GM12878 (cell line): ENCODE results near the gene DIS3L2. TPM values are rescaled to one million over a fixed set of nuclear protein-coding genes. Genes with fewer than 3 reads are reported as not detected.

Source experiments
- ATAC-seq: fragments of 200-7000 bp; cut with Tn5 transposase; 3 replicates; pipeline ENCODE4 v1.9.1; 2020; ENCODE audit warnings: mild to moderate bottlenecking, moderate library complexity
- BruUV-seq: library from RNA; stranded (reverse); fragments of 400-500 nt; replicated peaks from 2 replicates; lab custom pipeline; 2021; lab: Mats Ljungman, UMichigan
- CTCF ChIA-PET: fragments of 300-600 bp; sonication (Branson Sonifier 250); formaldehyde crosslinking; extraction: SDS; loops from one replicate; lab custom pipeline; 2021; ENCODE audit warnings: inconsistent platforms; lab: Yijun Ruan, JAX
- POLR2A ChIA-PET: fragments of 350-600 bp; formaldehyde crosslinking; extraction: SDS; loops from one replicate; lab custom pipeline; 2021; ENCODE audit warnings: inconsistent platforms; lab: Charles Lee
- RAD21 ChIA-PET: fragments of 300-600 bp; sonication (Branson Sonifier 250); formaldehyde crosslinking; loops from one replicate; lab custom pipeline; 2023; ENCODE audit warnings: antibody characterized with exemption; ENCODE audit not compliant: unreplicated experiment; lab: Charles Lee
- SMC1A ChIA-PET: fragments of 300-600 bp; sonication (Branson Sonifier 250); formaldehyde crosslinking; loops from one replicate; lab custom pipeline; 2023; ENCODE audit not compliant: unreplicated experiment, uncharacterized antibody; lab: Charles Lee
- DNase-seq: peaks from one replicate; pipeline ENCODE4 v3.0.0-alpha.2; 2011; ENCODE audit warnings: low read depth, low spot score
- FAIRE-seq: peaks from 3 replicates; lab custom pipeline; 2011; peaks lifted over from hg19 to GRCh38; lab: Jason Lieb, UNC
- H2AFZ ChIP-seq: 2 replicates; pipeline ENCODE4 v1.6.0; 2011; ENCODE audit warnings: low read depth, low read length, control low read depth; ENCODE audit not compliant: control insufficient read depth
- H3K27ac ChIP-seq: 2 replicates; pipeline ENCODE4 v1.5.1; 2011; ENCODE audit warnings: control low read depth; ENCODE audit not compliant: control insufficient read depth, insufficient read depth
- H3K27me3 ChIP-seq, 2 experiments: replicated peaks in 1 of 2; 2 replicates each; pipeline versions ENCODE4 v1.6.0 to v1.6.1; 2011; ENCODE audit warnings: low read length in 1 of 2; ENCODE audit not compliant: control insufficient read depth in 2 of 2, insufficient read depth in 2 of 2
- H3K36me3 ChIP-seq, 2 experiments: 2 replicates each; pipeline ENCODE4 v1.5.1; 2011; ENCODE audit warnings: low read length in 1 of 2; ENCODE audit not compliant: control insufficient read depth in 2 of 2, insufficient read depth in 2 of 2
- H3K4me1 ChIP-seq: 2 replicates; pipeline ENCODE4 v1.6.1; 2011; ENCODE audit warnings: mild to moderate bottlenecking, low read length, moderate library complexity, mixed read lengths; ENCODE audit not compliant: control insufficient read depth, insufficient read depth
- H3K4me2 ChIP-seq: 2 replicates; pipeline ENCODE4 v1.6.0; 2011; ENCODE audit warnings: control low read depth; ENCODE audit not compliant: control insufficient read depth, insufficient read depth
- H3K4me3 ChIP-seq: fragments of 200-600 bp; sonication (generic); 2 replicates; pipeline ENCODE4 v1.5.1; 2016
- H3K79me2 ChIP-seq: 2 replicates; pipeline ENCODE4 v1.6.0; 2011; ENCODE audit warnings: low read length; ENCODE audit not compliant: control insufficient read depth, insufficient read depth
- H3K9ac ChIP-seq: 2 replicates; pipeline ENCODE4 v1.8.0; 2011; ENCODE audit warnings: low read length, control low read depth, mixed read lengths; ENCODE audit not compliant: control insufficient read depth, insufficient read depth
- H3K9me3 ChIP-seq: replicated peaks from 3 replicates; pipeline ENCODE4 v1.5.1; 2011; ENCODE audit warnings: mild to moderate bottlenecking, low read length; ENCODE audit not compliant: control insufficient read depth, insufficient read depth
- H4K20me1 ChIP-seq: 2 replicates; pipeline ENCODE4 v1.6.0; 2011; ENCODE audit not compliant: control insufficient read depth, insufficient read depth
- BHLHE40 ChIP-seq, 2 experiments: fragments of 450-650 bp in 1 of 2; IDR thresholded peaks; 2 replicates each; pipeline ENCODE4 v1.6.1; 2011 to 2017; ENCODE audit warnings: low read depth in 2 of 2, borderline replicate concordance in 1 of 2, improper control_type of control experiment in 1 of 2, low read length in 1 of 2, mild to moderate bottlenecking in 1 of 2
- BMI1 ChIP-seq: fragments of 450-650 bp; IDR thresholded peaks from 2 replicates; pipeline ENCODE4 v1.6.1; 2016; ENCODE audit warnings: mild to moderate bottlenecking, moderate library complexity, borderline replicate concordance
- HDGF ChIP-seq: fragments of 450-650 bp; IDR thresholded peaks from 2 replicates; pipeline ENCODE4 v1.6.1; 2016; ENCODE audit warnings: antibody characterized with exemption
- KAT2A ChIP-seq: conservative IDR thresholded peaks from 2 replicates; pipeline ENCODE4 v1.6.1; 2011; ENCODE audit warnings: low read depth, low read length; ENCODE audit not compliant: control insufficient read depth
- NFIC ChIP-seq: IDR thresholded peaks from 2 replicates; pipeline ENCODE4 v1.6.1; 2012; ENCODE audit warnings: low read depth, mild to moderate bottlenecking, inconsistent platforms, low read length, moderate library complexity
- RELA ChIP-seq: fragments of 450-650 bp; IDR thresholded peaks from 2 replicates; pipeline ENCODE4 v1.8.0; 2014; ENCODE audit warnings: borderline replicate concordance; ENCODE audit not compliant: partially characterized antibody
- RUNX3 ChIP-seq: IDR thresholded peaks from 2 replicates; pipeline ENCODE4 v1.6.1; 2012; ENCODE audit warnings: low read length, inconsistent platforms
- TCF12 ChIP-seq: IDR thresholded peaks from 2 replicates; pipeline ENCODE4 v1.6.1; 2011; ENCODE audit warnings: low read depth, mild to moderate bottlenecking, low read length
- ZNF274 ChIP-seq: IDR thresholded peaks from one replicate; pipeline ENCODE4 v1.8.0; 2011; ENCODE audit not compliant: insufficient read length, insufficient read depth
- WGBS: methylation state at CpG from one replicate; pipeline ENCODE4 v1.1.6; 2016; ENCODE audit warnings: low lambda C conversion rate; ENCODE audit not compliant: insufficient replicate concordance, insufficient coverage; ENCODE audit errors: missing lambda C conversion rate; 5-methylcytosine and 5-hydroxymethylcytosine counted together
- in situ Hi-C: fragments of 300-500 bp; cut with MboI; formaldehyde crosslinking; loops from 9 replicates; pipeline ENCODE4 v1.14.3; 2018; ENCODE audit warnings: mixed read lengths
- intact Hi-C: fragments of 100-400 bp; cut with micrococcal nuclease; formaldehyde crosslinking; loops from one replicate; pipeline ENCODE4 v1.14.2; 2022; ENCODE audit not compliant: unreplicated experiment
- polyA plus RNA-seq, 11 experiments: library from polyadenylated mRNA; depleted of rRNA in 4 of 11; unstranded in 6 of 11; stranded (reverse) in 5 of 11; fragments of >200 nt; fragmentation: Nextera tagmentation in 4 of 11; fragmentation: Illumina TruSeq in 1 of 11; extraction: Ambion mirVana in 4 of 11; extraction: Trizol in 1 of 11; gene quantifications; 1 replicate in 1 of 11; 2 replicates in 10 of 11; pipeline versions ENCODE4 v1.2.1 to v1.2.3, GENCODE V29; 2011 to 2016; ENCODE audit warnings: inconsistent platforms in 2 of 11, missing spikeins in 2 of 11, low read depth in 1 of 11
- total RNA-seq, 4 experiments: library from RNA; depleted of rRNA in 3 of 4; stranded (reverse); fragments of >200 nt in 3 of 4; fragmentation: Illumina TruSeq in 1 of 4; extraction: Trizol in 1 of 4; gene quantifications; 2 replicates each; pipeline versions ENCODE4 v1.2.1 to v1.2.3, GENCODE V29; 2013 to 2021

The DIS3L2 gene
- total and polyA plus RNA-seq, 10 of the 15 experiments (the other 5 are each of a cell fraction or from before 2014, with no cell fraction given) = 3.5 to 27.1 (median 16.0) TPM

DNA sequence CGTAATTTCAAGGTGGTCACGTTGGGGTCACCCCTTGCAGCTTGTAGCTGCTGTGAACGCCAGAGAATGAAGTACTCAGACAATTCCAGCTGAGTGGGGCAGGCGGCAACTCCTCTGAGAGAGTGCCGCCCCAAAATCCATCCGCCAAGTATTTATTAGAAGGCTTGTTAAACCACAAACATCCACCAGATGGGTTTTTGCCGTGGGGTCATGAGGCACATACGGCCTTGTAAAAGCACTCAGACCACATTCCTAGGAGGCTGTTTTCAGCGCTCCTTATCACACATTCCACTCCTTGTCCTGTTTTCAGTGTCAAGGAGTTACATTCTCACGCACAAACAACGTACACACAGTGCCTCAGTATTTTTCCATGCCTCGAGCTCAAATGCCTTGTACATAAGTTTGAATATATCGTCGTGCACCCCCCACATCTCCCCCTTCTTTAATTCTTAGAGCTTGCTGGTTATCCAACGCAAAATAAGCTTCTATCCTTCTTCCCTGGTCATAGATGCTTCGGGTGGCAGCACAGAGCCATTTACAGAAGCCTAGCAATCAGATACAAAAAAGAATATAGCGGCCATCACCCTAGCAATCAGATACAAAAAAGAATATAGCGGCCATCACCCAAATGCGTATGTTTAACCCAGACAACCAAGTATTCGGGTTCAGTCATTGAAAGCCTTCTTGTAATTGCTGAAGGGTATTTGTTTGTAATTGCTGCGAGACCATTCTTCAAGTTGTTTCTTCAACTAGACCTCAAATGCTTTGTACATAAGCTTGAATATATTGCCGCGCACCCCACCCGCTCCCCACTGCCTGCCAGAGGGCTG, 424.4 kb downstream of the DIS3L2 start:
- Histone ChIP-seq H3K27me3 (peaks cover 0 to 7% of the 10 kb centered on the region in 2 experiments; a peak in 2 of 4 replicates), H3K4me3 (no peak overlapping the region), H3K79me2 (no peaks in the 10 kb centered on the region), H4K20me1 (no peaks in the 10 kb centered on the region), H3K9ac (no peak overlapping the region), H3K4me1 (no peaks in the 10 kb centered on the region), H2AFZ (no peak overlapping the region), H3K27ac (no peak overlapping the region), H3K4me2 (no peak overlapping the region), H3K9me3 (no peaks in the 10 kb centered on the region), H3K36me3 (no peaks in the 10 kb centered on the region)
- BruUV-seq = no TSS peak
- no peak for FAIRE-seq
- TF ChIP-seq HDGF = no peak
- no peak for TF ChIP-seq NFIC
- no peak for TF ChIP-seq RUNX3
- TF ChIP-seq BHLHE40 (IDR thresholded peaks at IDR 0.05; ENCODE audit: borderline replicate concordance in 1 of 2, low read depth in 2 of 2, low read length in 1 of 2) = no peak
- TF ChIP-seq TCF12 = no peak
- TF ChIP-seq RELA = no peak
- no peak for TF ChIP-seq KAT2A
- TF ChIP-seq ZNF274 = no peak
- TF ChIP-seq BMI1 = no peak
- ChIA-PET RAD21 (no interaction called here), CTCF (no interaction called here), POLR2A (no interaction called here), SMC1A (interaction anchor here (0.6 kb wide), 1 partner anchor 9 kb away, joined by 3 read pairs; no protein-coding TSS in a partner anchor)
- ATAC-seq = no peak
- in situ Hi-C loops (no loop called here), intact Hi-C loops (no loop called here)
- DNase-seq = no peak
- 49% methylated on average over 24 of the region's 24 CpGs for WGBS
